Measurements from ENCODE around the gene PRKRA. TPM values are rescaled to one million over a fixed set of nuclear protein-coding genes. Genes with fewer than 3 reads are reported as not detected.

The PRKRA gene
- total and polyA plus RNA-seq, 11 donors = 35.2 to 64.3 (median 49.5) TPM

DNA sequence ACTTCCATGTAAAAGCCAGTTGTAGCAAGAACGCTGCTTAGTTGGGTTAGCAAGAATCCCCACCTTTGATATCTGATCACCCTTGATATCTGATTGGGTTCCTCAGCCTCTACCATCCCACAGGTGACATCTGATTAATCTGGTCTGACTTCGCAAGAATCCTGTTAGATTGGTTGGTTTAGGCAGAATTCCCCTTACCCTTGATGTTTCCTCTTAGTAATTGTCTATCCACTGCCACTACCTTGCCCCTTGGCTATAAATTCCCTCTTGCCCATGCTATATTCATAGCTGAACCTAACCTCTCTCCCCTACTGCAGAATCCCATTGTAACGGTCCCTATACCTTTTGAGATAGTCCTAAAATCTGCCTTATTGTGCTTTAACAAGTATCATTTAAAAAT lies 33.1 kb downstream of the PRKRA start:
- ATAC-seq = no peak

GRCh38 chr2:178415979-178416378 lies 35.0 kb downstream of the PRKRA start:
- H3K4me1 ChIP-seq = peaks cover 0 to 22% (median 6%) of the 10 kb centered on the region in 12 donors
- intact Hi-C loops (cut with DNase I) = loop anchor here in 7 of 10 donors (2.0 to 10.0 kb wide), 8 partner anchors 35 to 305 kb away; partner anchors contain the start of genes RBM45 (in 2 of the 7), PJVK (in 1 of the 7) and PRKRA (in 1 of the 7)
- TF ChIP-seq CTCF (IDR thresholded peaks at IDR 0.05) (no peak), POLR2A (IDR thresholded peaks at IDR 0.05) (no peak)
- H3K9me3 ChIP-seq = no peaks in the 10 kb centered on the region
- ATAC-seq (no peak), DNase-seq (no peak)
- H3K36me3 ChIP-seq = no peaks in the 10 kb centered on the region
- H3K27ac ChIP-seq = no peak overlapping the region
- H3K4me3 ChIP-seq = no peak overlapping the region
- H3K27me3 ChIP-seq = no peaks in the 10 kb centered on the region

More for the DNA sequence above, 33.1 kb downstream of the PRKRA start:
- H3K4me3 ChIP-seq = no peak overlapping the region
- no peak overlapping the region for H3K27ac ChIP-seq
- H3K4me1 ChIP-seq = peaks cover 0 to 22% (median 6%) of the 10 kb centered on the region in 12 donors
- no peaks in the 10 kb centered on the region for H3K9me3 ChIP-seq
- intact Hi-C loops (cut with DNase I) = loop anchor here in 6 of 10 donors (5.0 to 10.0 kb wide), 5 partner anchors 113 to 303 kb away; partner anchors contain the start of gene RBM45 (in 1 of the 6)
- no peak for DNase-seq
- TF ChIP-seq POLR2A (IDR thresholded peaks at IDR 0.05) (no peak), CTCF (IDR thresholded peaks at IDR 0.05) (no peak)
- H3K27me3 ChIP-seq = no peaks in the 10 kb centered on the region
- 94 to 95% (median 94%) methylated on average over 3 of the region's 3 CpGs for WGBS, 4 donors
- peaks cover 0 to 4% (median 0%) of the 10 kb centered on the region in 9 donors for H3K36me3 ChIP-seq

- Histone ChIP-seq H3K4me1 (peaks cover 0 to 22% (median 6%) of the 10 kb centered on the region in 12 donors), H3K36me3 (no peaks in the 10 kb centered on the region), H3K9me3 (no peaks in the 10 kb centered on the region), H3K4me3 (peak overlapping the region; percentile 41 to 88 (median 66)), H3K27me3 (no peaks in the 10 kb centered on the region), H3K27ac (peak overlapping the region; percentile 86 to 97 (median 92))
- intact Hi-C loops (cut with DNase I) = loop anchor here in 8 of 10 donors (1.0 to 10.0 kb wide), 10 partner anchors 17 to 304 kb away; partner anchors contain the start of genes RBM45 (in 5 of the 8), PJVK (in 1 of the 8) and PRKRA (in 1 of the 8)
- peak; percentile 81 to 96 (median 90) for TF ChIP-seq CTCF (IDR thresholded peaks at IDR 0.05)
- TF ChIP-seq POLR2A (IDR thresholded peaks at IDR 0.05) = peak in 1 of 2 donors; percentile 46
- ATAC-seq = peak; percentile 94 to 97 (median 97)
- DNase-seq = peak; percentile 87 to 93 (median 91)
- 16 to 20% (median 18%) methylated on average over 21 of the region's 21 CpGs for WGBS, 4 donors
Observed at GRCh38 chr2:178414266-178415247, 36.4 kb downstream of the PRKRA start.
